Measurements from ENCODE around the gene ZNF662. TPM values are rescaled to one million over a fixed set of nuclear protein-coding genes. Genes with fewer than 3 reads are reported as not detected.
A peak's percentile ranks its signal among the peaks of the same experiment; 100 is the strongest.

ZNF662 gene
- total RNA-seq, 1 donor from 2014 or later, result 45.1 TPM

- DNase-seq (ENCODE audit: low spot score), result no peak
Observed at GRCh38 chr3:42936157-42936981, 30.4 kb downstream of the ZNF662 start.

DNA sequence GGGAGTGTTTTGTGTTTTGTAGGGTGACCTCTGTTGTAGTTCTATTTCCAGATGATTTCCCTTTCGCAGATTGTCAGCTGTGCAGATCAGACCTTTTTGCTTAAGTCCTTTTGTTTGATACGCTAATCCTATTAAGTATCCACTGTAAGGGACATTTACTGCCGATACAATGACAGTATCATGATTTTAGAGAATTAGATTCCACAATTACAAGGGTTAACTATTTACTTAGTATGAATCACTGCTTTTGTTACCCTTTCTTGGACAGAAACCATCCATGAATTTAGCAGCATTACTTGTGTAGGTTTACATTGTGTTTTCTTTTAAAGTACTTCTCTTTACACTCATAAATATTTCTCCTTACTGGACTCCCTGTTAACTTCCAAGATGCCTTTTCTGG lies 31.4 kb downstream of the ZNF662 start:
- no peak for DNase-seq (ENCODE audit: low spot score)

GRCh38 chr3:42942693-42943092 lies 36.8 kb downstream of the ZNF662 start:
- DNase-seq (ENCODE audit: low spot score), result no peak

DNA sequence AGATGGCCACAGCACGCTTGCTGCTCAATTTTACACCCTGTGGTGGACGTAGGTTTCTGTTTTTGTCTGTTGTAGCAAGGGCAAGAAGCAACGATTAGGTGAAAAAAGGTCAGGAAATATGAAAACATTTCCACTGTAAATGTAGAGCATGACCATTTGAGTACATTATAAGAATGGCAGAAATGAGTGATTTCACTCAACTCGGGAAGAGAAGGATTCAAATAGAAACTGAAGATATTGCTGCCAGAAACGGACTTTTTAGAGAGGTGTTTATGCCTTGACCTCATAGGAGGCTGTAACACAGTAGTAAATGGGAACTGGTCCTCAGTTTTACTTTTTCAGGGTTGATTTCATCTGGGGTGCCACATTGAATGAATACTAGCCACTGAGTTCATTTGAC lies 40.1 kb downstream of the ZNF662 start:
- DNase-seq (ENCODE audit: low spot score), result no peak

- no peak for DNase-seq (ENCODE audit: low spot score)
Observed at GRCh38 chr3:42957573-42957972, 51.6 kb downstream of the ZNF662 start.

DNA sequence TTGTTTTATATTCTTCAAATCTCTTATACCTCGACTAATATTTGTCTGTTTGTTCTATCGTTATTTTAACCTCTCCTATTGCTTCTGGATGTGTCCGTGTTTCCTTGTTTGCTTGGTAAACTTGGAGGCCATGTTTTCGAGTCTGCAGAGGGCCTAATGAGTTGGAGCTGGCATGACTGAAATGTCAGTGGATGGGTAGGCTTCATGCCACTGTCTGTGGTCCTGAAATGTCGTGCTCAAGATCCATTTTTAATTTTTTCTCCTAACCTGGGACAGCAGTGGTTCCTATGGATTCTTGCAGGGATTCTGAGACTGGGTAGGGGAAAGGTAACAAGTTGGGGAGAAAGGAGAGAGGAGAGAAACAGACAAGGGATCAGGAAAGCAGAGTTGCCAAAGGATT lies 54.3 kb downstream of the ZNF662 start:
- DNase-seq (ENCODE audit: low spot score), result no peak

DNA sequence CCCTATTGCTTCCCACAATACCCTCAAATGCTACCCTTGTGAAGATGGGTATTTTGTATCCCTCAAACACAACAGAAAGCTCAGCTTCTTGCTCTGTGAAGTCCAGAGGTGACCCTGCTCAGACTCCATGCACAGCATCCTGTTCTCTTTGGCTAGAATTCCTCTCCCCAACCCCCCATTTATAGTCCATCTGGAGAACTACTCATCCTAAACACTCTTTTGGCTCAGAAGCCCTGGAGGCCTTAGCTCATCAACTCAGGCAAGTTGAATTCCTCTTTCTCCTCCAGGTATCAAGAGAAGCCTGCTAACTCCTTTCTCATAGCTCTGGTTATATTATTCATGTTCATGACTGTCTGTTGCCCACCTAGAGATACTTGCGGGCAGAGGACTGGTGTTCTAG lies 54.8 kb downstream of the ZNF662 start:
- DNase-seq (ENCODE audit: low spot score), result no peak

- DNase-seq (ENCODE audit: low spot score), result peak; percentile 59
Observed at GRCh38 chr3:42961633-42962032, 55.7 kb downstream of the ZNF662 start.

- DNase-seq (ENCODE audit: low spot score), result no peak
Observed at GRCh38 chr3:42963269-42963668, 57.3 kb downstream of the ZNF662 start.

DNA sequence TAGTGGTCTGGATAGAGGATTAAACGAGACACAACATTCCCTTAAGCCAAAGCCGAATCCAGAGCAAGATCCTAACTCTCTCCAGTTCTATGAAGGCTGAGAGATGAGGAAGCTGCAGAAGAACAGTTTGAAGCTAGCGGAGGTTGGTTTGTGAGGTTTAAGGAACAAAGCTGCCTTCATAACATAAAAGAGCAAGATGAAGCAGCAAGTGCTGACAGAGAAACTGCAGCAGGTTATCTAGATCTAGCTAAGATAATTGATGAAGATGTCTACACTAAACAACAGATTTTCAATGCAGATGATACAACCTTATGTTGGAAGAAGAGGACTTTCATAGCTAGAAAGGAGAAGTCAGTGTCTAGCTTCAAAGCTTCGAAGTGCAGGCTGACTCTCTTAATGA lies 58.3 kb downstream of the ZNF662 start:
- no peak for DNase-seq (ENCODE audit: low spot score)

Other genes with a start within 250 kb of the ZNF662 start
- gene KLHL40, start 220.6 kb upstream of the ZNF662 start, total RNA-seq, result not detected
- gene HHATL, start 203.3 kb upstream of the ZNF662 start, total RNA-seq, result 0.73 TPM
- gene CCDC13, start 132.9 kb upstream of the ZNF662 start, total RNA-seq, result 1.2 TPM
- 182 TPM for gene HIGD1A, start 101.7 kb upstream of the ZNF662 start, total RNA-seq
- gene ACKR2, start 96.7 kb upstream of the ZNF662 start, total RNA-seq, result 17.2 TPM
- gene CYP8B1, start 30.3 kb upstream of the ZNF662 start, total RNA-seq, result not detected
- 14.6 TPM for gene GASK1A, start 73.2 kb downstream of the ZNF662 start, total RNA-seq
- 9.2 TPM for gene POMGNT2, start 199.9 kb downstream of the ZNF662 start, total RNA-seq

Measured in ureter (tissue), 1 donor.